ELF-1 (cell line): ENCODE measurements around the gene NT5DC3.
"Not testable (repeated sequence)": the region's sequence is repeated elsewhere in the genome, so short reads cannot be mapped to it uniquely, and the experiment has no call there.

Experiments
- DNase-seq: peaks from one replicate; pipeline ENCODE4 v3.0.0-alpha.2; 2016; ENCODE audit warnings: low read depth, low spot score

Gene NT5DC3

GRCh38 chr12:103810111-103810510, 30.9 kb downstream of the NT5DC3 start:
- DNase-seq = no peak

DNA sequence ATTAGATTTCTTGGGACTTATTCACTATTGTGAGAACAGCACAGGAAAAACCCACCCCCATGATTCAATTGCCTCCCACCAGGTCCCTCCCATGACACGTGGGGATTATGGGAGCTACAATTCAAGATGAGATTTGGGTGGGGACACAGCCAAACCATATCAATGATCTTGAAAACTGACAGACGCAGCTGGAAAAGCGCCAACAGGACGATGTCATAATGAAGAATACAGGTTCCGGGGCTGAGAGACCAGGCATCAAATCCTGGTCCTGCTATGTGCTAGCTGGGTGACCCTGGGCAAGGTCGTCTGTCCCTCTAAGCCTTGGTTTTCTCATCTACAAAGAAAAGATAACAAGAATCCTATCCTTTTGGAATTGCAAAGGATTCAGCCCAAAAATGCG, 31.4 kb downstream of the NT5DC3 start:
- DNase-seq = not testable (repeated sequence)

DNA sequence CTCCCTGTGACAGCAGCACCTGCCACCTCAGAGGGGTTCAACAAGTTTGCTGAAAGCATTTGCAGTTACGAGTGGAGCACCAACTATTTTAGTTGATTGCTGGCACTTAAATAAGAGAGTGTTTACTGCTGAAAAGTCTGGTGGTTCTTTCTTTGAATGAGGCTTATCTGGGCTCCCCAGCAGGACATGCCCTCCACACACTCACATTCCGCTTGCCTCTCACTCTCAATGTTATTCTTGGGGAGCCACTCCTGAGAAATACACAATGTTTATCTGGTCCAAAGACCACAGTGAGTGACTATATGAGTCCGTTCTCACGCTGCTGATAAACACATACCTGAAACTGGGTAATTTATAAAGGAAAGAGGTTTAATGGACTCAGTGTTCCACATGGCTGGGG, 31.9 kb downstream of the NT5DC3 start:
- no peak for DNase-seq

- DNase-seq = no peak
Measured at GRCh38 chr12:103808239-103808880, 32.7 kb downstream of the NT5DC3 start.

DNA sequence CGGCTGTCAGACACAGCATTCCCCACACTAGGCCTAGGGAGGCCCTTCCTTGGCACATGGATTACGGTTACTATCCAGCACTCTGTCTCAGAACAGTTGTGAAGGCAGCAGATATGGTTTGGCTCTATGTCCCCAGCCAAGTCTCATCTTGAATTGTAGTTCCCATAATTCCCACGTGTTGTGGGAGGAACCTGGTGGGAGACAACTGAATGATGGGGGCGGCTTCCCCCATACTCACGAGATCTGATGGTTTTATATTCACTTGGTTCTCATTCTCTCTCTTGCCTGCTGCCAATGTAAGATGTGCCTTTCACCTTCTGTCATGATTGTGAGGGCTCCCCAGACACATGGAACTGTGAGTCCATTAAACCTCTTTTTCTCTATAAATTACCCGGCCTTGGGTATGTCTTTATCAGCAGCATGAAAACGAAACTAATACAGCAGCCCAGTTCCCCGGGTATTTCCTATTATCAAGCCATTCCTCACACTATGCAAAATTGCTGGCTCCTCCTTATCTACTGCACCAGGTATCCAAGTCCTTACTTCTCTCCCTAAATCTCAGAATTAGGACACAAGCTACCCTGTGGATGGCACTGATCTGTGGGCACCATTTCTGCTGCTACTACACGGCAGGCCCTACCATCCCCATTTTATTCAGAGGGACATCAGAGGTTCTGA, 33.3 kb downstream of the NT5DC3 start:
- no peak for DNase-seq

- no peak for DNase-seq
Measured at GRCh38 chr12:103806803-103807202, 34.2 kb downstream of the NT5DC3 start.

GRCh38 chr12:103805655-103806360, 35.2 kb downstream of the NT5DC3 start:
- no peak for DNase-seq

DNA sequence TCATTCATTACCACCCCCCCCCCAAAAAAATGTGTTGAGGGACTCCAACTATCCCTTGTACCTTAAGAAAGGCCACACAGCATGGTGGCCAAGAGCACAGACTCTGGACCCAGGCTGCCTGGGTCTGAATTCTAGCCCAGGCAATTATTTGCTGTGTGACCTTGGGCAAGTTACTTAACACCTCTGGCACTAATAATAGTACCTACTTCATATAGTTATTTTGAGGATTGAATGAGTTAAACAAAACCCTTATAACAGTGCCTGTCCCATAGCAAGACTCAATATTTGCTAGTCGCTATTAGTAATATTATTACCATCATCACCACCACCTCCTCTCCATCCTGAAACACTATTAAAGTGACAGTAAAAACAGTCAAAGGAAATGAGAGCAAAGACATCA, 37.2 kb downstream of the NT5DC3 start:
- DNase-seq = no peak

DNA sequence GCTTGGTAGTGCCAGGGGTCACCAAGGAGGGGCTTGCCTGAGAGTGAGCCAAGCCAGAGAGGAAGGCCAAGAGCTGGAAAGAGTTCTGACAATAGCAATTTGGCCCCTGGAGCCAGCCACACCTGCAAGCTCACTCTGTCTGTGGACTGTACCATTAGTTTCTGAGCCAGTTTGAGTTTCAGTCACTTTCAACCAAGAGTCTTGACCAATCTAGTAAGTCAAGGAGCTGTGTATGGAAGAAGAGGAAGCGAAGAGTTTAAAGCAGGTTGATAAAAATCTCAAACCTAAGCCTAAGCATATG, 38.5 kb downstream of the NT5DC3 start:
- no peak for DNase-seq

DNA sequence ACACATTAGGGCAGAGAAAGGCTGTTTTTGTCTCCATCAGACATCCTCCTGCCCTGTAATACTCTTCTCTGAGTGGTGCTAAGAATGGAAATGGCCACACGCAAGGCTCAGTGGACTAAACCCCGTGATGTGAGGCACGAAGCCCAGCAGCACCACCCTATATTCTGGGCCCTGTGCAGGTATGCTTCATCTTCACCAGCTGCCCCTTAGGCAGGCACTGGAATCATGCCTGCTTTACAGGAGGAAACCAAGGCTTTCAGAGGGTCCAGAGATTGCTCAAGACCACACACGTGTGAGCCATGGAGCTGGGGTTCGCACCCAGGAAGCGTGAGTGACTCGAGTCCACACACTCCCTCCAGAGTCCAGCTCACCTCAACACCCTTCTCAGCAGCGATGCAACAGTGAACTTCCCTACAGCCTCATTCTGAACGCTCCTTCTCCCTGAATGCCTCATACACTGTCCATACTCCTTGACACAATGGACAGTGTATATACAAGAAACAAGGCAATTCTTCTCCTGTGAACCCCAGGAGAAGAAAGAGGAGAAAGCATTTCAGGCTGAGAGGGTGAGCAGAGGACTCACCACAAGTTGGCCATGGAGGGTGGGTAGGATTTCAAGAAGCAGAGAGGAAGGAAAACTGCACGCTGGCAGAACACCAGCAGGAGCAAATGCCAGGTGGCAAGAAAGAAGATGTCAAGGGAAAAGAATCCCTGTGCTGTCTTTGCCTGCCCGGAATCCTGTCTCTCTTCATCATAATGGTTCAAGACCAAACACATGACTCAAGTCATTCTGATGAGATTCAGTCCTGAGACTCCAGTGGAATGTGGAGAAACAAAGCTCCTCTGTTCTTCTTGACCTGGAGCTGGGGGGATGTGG, 39.1 kb downstream of the NT5DC3 start:
- no peak for DNase-seq

- DNase-seq = no peak
Measured at GRCh38 chr12:103799857-103800771, 40.9 kb downstream of the NT5DC3 start.

- no peak for DNase-seq
Measured at GRCh38 chr12:103799504-103799856, 41.6 kb downstream of the NT5DC3 start.

GRCh38 chr12:103798586-103798985, 42.4 kb downstream of the NT5DC3 start:
- no peak for DNase-seq

- peak; percentile 21 for DNase-seq
Measured at GRCh38 chr12:103794309-103795213, 46.5 kb downstream of the NT5DC3 start.

GRCh38 chr12:103793512-103794045, 47.5 kb downstream of the NT5DC3 start:
- DNase-seq = no peak

DNA sequence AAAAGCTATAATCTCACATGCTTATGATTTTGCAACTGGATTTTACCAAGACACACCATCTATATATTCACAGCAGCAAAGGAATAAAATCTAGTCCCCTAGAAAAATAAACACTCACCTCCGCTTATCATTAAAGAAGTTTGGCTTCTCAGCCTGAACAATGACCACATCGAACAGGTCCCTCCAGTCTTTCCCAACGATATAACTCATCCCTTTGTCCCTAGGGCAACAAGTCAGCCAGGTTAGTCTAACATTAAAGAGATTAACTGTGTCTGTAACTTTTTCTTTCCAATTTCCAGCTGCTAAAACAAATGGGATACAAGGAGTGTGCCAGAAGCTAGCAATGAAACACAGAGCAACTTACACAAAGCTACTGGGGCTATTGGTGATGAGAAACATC, 48.0 kb downstream of the NT5DC3 start:
- no peak for DNase-seq

DNA sequence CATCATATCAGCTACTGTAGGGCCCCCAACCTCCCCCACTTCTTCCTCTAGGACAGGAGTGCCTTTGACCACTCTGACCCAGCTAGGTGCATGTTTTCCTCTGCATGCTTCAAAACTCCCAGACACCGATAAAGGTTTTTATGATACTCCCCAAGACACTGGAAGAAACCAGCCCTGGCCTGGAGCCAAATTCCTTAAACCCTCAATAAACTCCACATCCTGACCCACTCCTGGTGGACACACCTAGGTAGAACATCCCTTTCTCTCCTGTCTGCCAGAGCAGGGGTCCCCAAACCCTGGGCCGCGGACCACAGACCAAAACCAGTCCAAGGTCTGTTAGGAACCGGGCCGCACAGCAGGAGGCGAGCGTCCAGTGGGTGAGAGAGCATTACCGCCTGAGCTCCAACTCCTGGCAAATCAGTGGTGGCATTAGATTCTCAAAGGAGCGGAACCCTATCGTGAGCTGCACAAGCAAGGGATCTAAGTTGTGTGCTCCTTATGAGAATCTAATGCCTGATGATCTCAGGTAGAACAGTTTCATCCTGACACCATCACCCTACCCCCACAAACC, 49.6 kb downstream of the NT5DC3 start:
- DNase-seq = peak; percentile 14

GRCh38 chr12:103786201-103786600, 54.8 kb downstream of the NT5DC3 start:
- DNase-seq = no peak

- no peak for DNase-seq
Measured at GRCh38 chr12:103785243-103786031, 55.6 kb downstream of the NT5DC3 start.
